Measurements from ENCODE around the gene KLC1. TPM values are rescaled to one million over a fixed set of nuclear protein-coding genes. Genes with fewer than 3 reads are reported as not detected.

The KLC1 gene
- total RNA-seq, 3 donors from 2014 or later: 99.3 to 188 (median 104) TPM

DNA sequence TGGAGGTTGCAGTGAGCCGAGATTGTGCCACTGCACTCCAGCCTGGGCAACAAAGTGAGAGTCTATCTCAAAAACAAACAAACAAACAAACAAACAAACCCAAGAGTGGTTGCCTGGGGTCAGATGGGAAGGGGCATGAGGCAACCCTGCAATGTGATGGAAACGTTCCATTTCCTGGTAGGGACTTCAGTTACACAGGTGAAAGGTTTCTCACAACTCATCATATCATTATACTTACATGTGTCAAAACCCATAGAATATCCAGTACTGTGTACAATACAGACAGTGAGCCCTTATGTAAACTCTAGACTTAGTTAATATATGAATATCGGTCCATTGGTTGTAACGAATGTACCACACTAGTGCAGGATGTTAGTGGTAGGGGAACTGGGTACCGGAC, 7.2 kb upstream of the KLC1 start:
- intact Hi-C loops (cut with DNase I, micrococcal nuclease): no loop called here
- TF ChIP-seq, protein P1, sequence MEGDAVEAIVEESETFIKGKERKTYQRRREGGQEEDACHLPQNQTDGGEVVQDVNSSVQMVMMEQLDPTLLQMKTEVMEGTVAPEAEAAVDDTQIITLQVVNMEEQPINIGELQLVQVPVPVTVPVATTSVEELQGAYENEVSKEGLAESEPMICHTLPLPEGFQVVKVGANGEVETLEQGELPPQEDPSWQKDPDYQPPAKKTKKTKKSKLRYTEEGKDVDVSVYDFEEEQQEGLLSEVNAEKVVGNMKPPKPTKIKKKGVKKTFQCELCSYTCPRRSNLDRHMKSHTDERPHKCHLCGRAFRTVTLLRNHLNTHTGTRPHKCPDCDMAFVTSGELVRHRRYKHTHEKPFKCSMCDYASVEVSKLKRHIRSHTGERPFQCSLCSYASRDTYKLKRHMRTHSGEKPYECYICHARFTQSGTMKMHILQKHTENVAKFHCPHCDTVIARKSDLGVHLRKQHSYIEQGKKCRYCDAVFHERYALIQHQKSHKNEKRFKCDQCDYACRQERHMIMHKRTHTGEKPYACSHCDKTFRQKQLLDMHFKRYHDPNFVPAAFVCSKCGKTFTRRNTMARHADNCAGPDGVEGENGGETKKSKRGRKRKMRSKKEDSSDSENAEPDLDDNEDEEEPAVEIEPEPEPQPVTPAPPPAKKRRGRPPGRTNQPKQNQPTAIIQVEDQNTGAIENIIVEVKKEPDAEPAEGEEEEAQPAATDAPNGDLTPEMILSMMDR (IDR thresholded peaks at IDR 0.05): no peak

DNA sequence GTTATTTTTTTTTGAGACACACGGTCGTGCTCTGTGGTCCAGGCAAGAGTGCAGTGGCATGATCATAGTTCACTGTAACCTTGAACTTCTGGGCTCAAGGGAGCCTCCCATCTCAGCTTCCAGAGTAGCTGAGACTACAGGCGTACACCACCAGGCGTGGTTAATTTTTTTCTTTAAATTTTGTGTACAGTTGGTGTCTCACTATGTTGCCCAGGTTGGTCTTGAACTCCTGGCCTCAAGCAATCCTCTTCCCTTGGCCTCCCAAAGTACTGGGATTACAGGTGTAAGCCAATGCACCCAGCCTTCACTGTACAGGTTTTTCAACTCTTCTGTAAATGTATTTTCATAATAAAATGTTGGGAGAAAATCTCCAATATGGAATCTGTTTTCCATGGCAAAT, 5.7 kb upstream of the KLC1 start:
- ATAC-seq (no peak), DNase-seq (no peak)
- Histone ChIP-seq H3K36me3 (ENCODE audit: low read depth) (no peaks in the 10 kb centered on the region), H3K4me1 (ENCODE audit: low read depth) (peaks cover 24% of the 10 kb centered on the region), H3K4me3 (no peak overlapping the region), H3K9me3 (no peaks in the 10 kb centered on the region)
- TF ChIP-seq, protein P1 (IDR thresholded peaks at IDR 0.05): no peak
- intact Hi-C loops (cut with DNase I, micrococcal nuclease): no loop called here

More for the DNA sequence above, 7.2 kb upstream of the KLC1 start:
- Histone ChIP-seq H3K4me1 (ENCODE audit: low read depth) (peaks cover 19% of the 10 kb centered on the region), H3K9me3 (no peaks in the 10 kb centered on the region), H3K36me3 (ENCODE audit: low read depth) (no peaks in the 10 kb centered on the region), H3K4me3 (no peak overlapping the region)
- no peak for DNase-seq
- no peak for ATAC-seq

DNA sequence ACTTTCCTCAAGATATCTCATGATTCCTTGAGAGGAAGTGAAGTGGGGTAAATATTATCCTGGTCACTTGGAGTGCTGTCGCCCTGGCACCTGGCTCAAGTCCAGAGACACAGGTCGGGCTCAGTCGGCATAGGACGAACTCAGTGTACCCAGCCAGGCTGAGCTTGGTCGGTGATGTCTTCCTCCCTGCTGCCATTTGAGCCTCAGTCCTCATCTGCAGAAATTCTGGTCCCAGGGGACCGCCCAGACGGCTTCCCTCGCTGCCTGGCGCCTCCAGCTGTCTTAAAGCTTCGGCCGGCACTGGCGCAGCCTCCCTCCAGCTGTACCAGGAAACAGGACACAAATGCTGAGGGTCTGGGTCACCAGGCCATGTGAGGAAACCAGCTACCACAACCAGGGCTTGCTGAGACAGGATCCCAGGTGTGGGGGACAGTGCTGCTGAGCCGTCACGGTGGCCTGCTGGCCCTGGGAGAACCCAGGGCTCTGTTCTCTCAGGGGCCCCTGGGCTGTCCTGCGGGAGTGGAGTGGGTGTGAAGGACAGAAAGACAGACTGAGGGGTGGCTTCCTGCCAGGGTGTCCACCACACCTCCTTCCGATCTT, 5.0 kb upstream of the KLC1 start:
- no peaks in the 10 kb centered on the region for H3K36me3 ChIP-seq (ENCODE audit: low read depth)
- TF ChIP-seq, protein P1 (IDR thresholded peaks at IDR 0.05): no peak
- ATAC-seq (no peak), DNase-seq (peak in 2 of 3 donors; percentile 18 to 50)
- intact Hi-C loops (cut with DNase I, micrococcal nuclease): no loop called here
- no peak overlapping the region for H3K4me3 ChIP-seq
- H3K9me3 ChIP-seq: no peaks in the 10 kb centered on the region
- peaks cover 24% of the 10 kb centered on the region for H3K4me1 ChIP-seq (ENCODE audit: low read depth)

DNA sequence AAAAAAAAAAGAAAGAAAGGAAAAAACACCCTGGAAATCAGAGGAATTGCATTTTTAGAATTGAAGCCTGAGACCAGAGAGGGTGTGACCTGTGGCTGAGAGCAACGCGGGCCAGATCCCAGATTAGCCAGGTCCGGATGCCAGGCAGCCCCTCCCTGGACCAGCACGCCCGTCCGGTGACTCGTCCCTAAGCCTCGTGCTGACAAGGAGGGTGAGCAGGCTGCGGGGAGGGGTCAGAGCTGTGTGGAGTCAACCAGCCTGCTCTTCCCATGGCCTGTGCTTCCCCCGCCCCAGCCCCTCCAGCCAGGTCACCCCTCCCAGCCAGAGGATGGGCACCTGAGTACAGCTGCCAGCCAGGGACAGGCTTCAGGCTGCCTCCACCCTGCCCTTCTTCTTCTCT, 4.2 kb upstream of the KLC1 start:
- ATAC-seq: peak; percentile 23
- H3K4me3 ChIP-seq: no peak overlapping the region
- H3K4me1 ChIP-seq (ENCODE audit: low read depth): peaks cover 24% of the 10 kb centered on the region
- intact Hi-C loops (cut with DNase I, micrococcal nuclease): no loop called here
- H3K36me3 ChIP-seq (ENCODE audit: low read depth): no peaks in the 10 kb centered on the region
- TF ChIP-seq, protein P1 (IDR thresholded peaks at IDR 0.05): no peak
- DNase-seq: peak; percentile 52 to 85 (median 68)
- H3K9me3 ChIP-seq: no peaks in the 10 kb centered on the region

DNA sequence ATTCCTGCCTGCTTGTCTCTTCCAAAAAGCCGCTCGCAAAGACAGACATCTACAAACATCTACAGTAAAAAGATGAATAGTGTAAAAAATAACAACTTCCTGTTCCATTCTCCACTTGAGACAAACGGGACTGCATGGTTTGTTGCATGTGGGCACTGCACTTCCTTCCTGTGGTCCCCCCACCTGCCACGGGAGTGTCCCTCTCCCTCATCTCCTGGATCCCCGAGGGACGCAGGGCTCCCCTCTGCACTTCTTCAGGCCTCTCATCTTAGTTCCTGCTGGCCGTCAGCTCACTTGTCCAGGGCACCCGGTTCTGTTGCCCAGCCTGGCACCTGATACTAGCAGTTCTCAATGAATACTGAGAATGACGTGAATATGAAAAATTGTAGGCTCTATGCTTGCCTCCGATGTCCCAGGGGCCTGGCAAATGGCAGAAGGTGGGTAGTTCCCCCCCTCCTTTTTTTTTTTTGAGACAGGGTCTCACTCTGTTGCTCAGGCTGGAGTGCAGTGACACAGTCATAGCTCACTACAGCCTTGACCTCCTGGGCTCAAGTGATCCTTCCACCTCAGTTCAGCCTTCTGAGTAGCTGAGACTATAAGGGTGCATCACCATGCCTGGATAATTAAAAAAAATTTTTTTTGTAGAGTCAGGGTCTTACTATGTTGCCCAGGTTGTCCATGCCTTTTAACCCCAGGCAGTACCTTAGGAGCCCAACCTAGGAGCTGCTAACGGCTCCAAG, 3.5 kb upstream of the KLC1 start:
- ATAC-seq (no peak), DNase-seq (peak in 1 of 3 donors; percentile 55)
- Histone ChIP-seq H3K9me3 (no peaks in the 10 kb centered on the region), H3K4me3 (no peak overlapping the region), H3K4me1 (ENCODE audit: low read depth) (peaks cover 31% of the 10 kb centered on the region), H3K36me3 (ENCODE audit: low read depth) (no peaks in the 10 kb centered on the region)
- intact Hi-C loops (cut with DNase I, micrococcal nuclease): no loop called here
- TF ChIP-seq, protein P1 (IDR thresholded peaks at IDR 0.05): no peak

Measured in mucosa of descending colon (tissue), 3 donors.